Activated CD4-positive, alpha-beta T cell treated with anti-CD3 and anti-CD28 coated beads, Interleukin-2, Interleukin-6, amounts not matched to agents 100 ng/mL and 50 ng/mL, durations not matched to agents 16 hours and 8 hours (primary cell): ENCODE results near the gene BCR.

ENCODE experiments used
- DNase-seq: peaks from one replicate; pipeline ENCODE4 v3.0.0-alpha.2; 2020

Gene BCR

GRCh38 chr22:23202812-23203451, 22.6 kb downstream of the BCR start:
- DNase-seq, result no peak

GRCh38 chr22:23203452-23204124, 23.3 kb downstream of the BCR start:
- DNase-seq, result no peak

- DNase-seq, result no peak
Measured at GRCh38 chr22:23204125-23204488, 23.8 kb downstream of the BCR start.

GRCh38 chr22:23204541-23205157, 24.3 kb downstream of the BCR start:
- DNase-seq, result no peak

- no peak for DNase-seq
Measured at GRCh38 chr22:23205339-23206049, 25.2 kb downstream of the BCR start.

- DNase-seq, result no peak
Measured at GRCh38 chr22:23206915-23207314, 26.6 kb downstream of the BCR start.

GRCh38 chr22:23207729-23208393, 27.6 kb downstream of the BCR start:
- no peak for DNase-seq

GRCh38 chr22:23210428-23211170, 30.3 kb downstream of the BCR start:
- DNase-seq, result no peak

GRCh38 chr22:23211622-23212021, 31.3 kb downstream of the BCR start:
- no peak for DNase-seq

GRCh38 chr22:23212061-23213021, 32.0 kb downstream of the BCR start:
- no peak for DNase-seq

GRCh38 chr22:23213022-23213555, 32.8 kb downstream of the BCR start:
- DNase-seq, result no peak

- DNase-seq, result no peak
Measured at GRCh38 chr22:23213581-23214334, 33.4 kb downstream of the BCR start.

GRCh38 chr22:23214398-23214797, 34.1 kb downstream of the BCR start:
- no peak for DNase-seq

GRCh38 chr22:23215294-23216241, 35.3 kb downstream of the BCR start:
- peak; percentile 31 for DNase-seq

- DNase-seq, result peak; percentile 88
Measured at GRCh38 chr22:23216461-23217170, 36.3 kb downstream of the BCR start.

- DNase-seq, result no peak
Measured at GRCh38 chr22:23217171-23218052, 37.1 kb downstream of the BCR start.
